WTC11 (cell line): ENCODE measurements around the gene SLIT3. TPM values are rescaled to one million over a fixed set of nuclear protein-coding genes. Genes with fewer than 3 reads are reported as not detected.

Experiments
- ATAC-seq: fragments of 200-7000 bp; cut with Tn5 transposase; 2 replicates; pipeline ENCODE4 v1.10.0; 2021; ENCODE audit warnings: mild to moderate bottlenecking, moderate library complexity
- CTCF ChIA-PET: fragments of 300-600 bp; sonication (Branson Sonifier 250); formaldehyde crosslinking; loops from one replicate; lab custom pipeline; 2021; ENCODE audit warnings: antibody characterized with exemption; lab: Charles Lee
- POLR2A ChIA-PET: fragments of 350-600 bp; sonication (Branson Sonifier 250); formaldehyde crosslinking; loops from one replicate; lab custom pipeline; 2021; ENCODE audit warnings: antibody characterized with exemption; lab: Charles Lee
- DNase-seq: peaks from one replicate; pipeline ENCODE4 v3.0.0; 2021; ENCODE audit warnings: low spot score
- H3K27ac Mint-ChIP-seq: 2 replicates; pipeline ENCODE4 v1.8.0; 2021; ENCODE audit warnings: mixed read lengths
- H3K27me3 Mint-ChIP-seq: 2 replicates; pipeline ENCODE4 v1.8.0; 2021; ENCODE audit warnings: low read depth, mild to moderate bottlenecking, moderate library complexity, mixed read lengths
- H3K36me3 Mint-ChIP-seq: 2 replicates; pipeline ENCODE4 v1.8.0; 2021; ENCODE audit warnings: mixed read lengths
- H3K4me1 Mint-ChIP-seq: 2 replicates; pipeline ENCODE4 v1.8.0; 2022; ENCODE audit warnings: mixed read lengths
- H3K4me3 Mint-ChIP-seq: 2 replicates; pipeline ENCODE4 v1.8.0; 2021; ENCODE audit warnings: mild to moderate bottlenecking, moderate library complexity, mixed read lengths
- H3K9me3 Mint-ChIP-seq: 2 replicates; pipeline ENCODE4 v1.8.0; 2021; ENCODE audit warnings: mixed read lengths
- AFF4 ChIP-seq: sonication (generic); formaldehyde crosslinking; IDR thresholded peaks from 2 replicates; pipeline ENCODE4 v1.8.1; 2023; ENCODE audit warnings: mild to moderate bottlenecking, missing genetic modification reagents, borderline replicate concordance
- E2F5 ChIP-seq: sonication (generic); formaldehyde crosslinking; IDR thresholded peaks from 2 replicates; pipeline ENCODE4 v1.8.1; 2022; ENCODE audit warnings: mild to moderate bottlenecking, moderate library complexity, missing genetic modification reagents
- EMX1 ChIP-seq: fragments of 250-450 bp; sonication (Bioruptor Pico); IDR thresholded peaks from 2 replicates; pipeline ENCODE4 v1.8.0; 2021; ENCODE audit warnings: mild to moderate bottlenecking
- FOXK1 ChIP-seq: sonication (generic); formaldehyde crosslinking; IDR thresholded peaks from 2 replicates; pipeline ENCODE4 v1.8.0; 2022; ENCODE audit warnings: mild to moderate bottlenecking, moderate library complexity, missing genetic modification reagents
- GRHL2 ChIP-seq: fragments of 250-450 bp; sonication (Bioruptor Pico); IDR thresholded peaks from 2 replicates; pipeline ENCODE4 v1.8.0; 2022; ENCODE audit warnings: mild to moderate bottlenecking, moderate library complexity; ENCODE audit not compliant: insufficient replicate concordance, severe bottlenecking
- GTF2I ChIP-seq: fragments of 250-450 bp; sonication (Bioruptor Pico); conservative IDR thresholded peaks from 2 replicates; pipeline ENCODE4 v1.4.0; 2021; ENCODE audit warnings: mild to moderate bottlenecking
- HMGA2 ChIP-seq: fragments of 250-450 bp; sonication (Bioruptor Pico); IDR thresholded peaks from 2 replicates; pipeline ENCODE4 v1.4.0; 2021; ENCODE audit warnings: mild to moderate bottlenecking, moderate library complexity
- NFATC4 ChIP-seq: fragments of 250-450 bp; sonication (Bioruptor Pico); IDR thresholded peaks from 2 replicates; pipeline ENCODE4 v1.9.0; 2021; ENCODE audit warnings: mild to moderate bottlenecking
- NR3C1 ChIP-seq: sonication (generic); formaldehyde crosslinking; conservative IDR thresholded peaks from 2 replicates; pipeline ENCODE4 v1.8.1; 2023; ENCODE audit warnings: low read depth, mild to moderate bottlenecking, missing genetic modification reagents
- RORB ChIP-seq: fragments of 250-450 bp; sonication (Bioruptor Pico); IDR thresholded peaks from 2 replicates; pipeline ENCODE4 v1.9.0; 2021; ENCODE audit warnings: mild to moderate bottlenecking
- STAT6 ChIP-seq: sonication (generic); formaldehyde crosslinking; conservative IDR thresholded peaks from 2 replicates; pipeline ENCODE4 v1.8.1; 2023; ENCODE audit warnings: mild to moderate bottlenecking, low read depth, missing genetic modification reagents, moderate library complexity
- ZNF138 ChIP-seq: sonication (generic); formaldehyde crosslinking; conservative IDR thresholded peaks from 2 replicates; pipeline ENCODE4 v1.8.1; 2022; ENCODE audit warnings: mild to moderate bottlenecking, moderate library complexity, missing genetic modification reagents
- ZNF396 ChIP-seq: fragments of 250-450 bp; sonication (Bioruptor Pico); IDR thresholded peaks from 2 replicates; pipeline ENCODE4 v1.8.0; 2021; ENCODE audit warnings: mild to moderate bottlenecking, moderate library complexity, borderline replicate concordance
- ZNF512 ChIP-seq: sonication (generic); formaldehyde crosslinking; IDR thresholded peaks from 2 replicates; pipeline ENCODE4 v1.8.1; 2022; ENCODE audit warnings: missing genetic modification reagents, borderline replicate concordance
- total RNA-seq: library from RNA; stranded (reverse); gene quantifications from 3 replicates; pipeline ENCODE4 v1.2.3, GENCODE V29; 2021
- TF ChIP-seq, protein P1 (sequence below): fragments of 250-450 bp; sonication (Bioruptor Pico); IDR thresholded peaks from 2 replicates; pipeline ENCODE4 v1.9.0; 2021; ENCODE audit warnings: moderate library complexity, mild to moderate bottlenecking, inconsistent platforms, borderline replicate concordance
- TF ChIP-seq, protein P2 (sequence below): sonication (generic); formaldehyde crosslinking; IDR thresholded peaks from 2 replicates; pipeline ENCODE4 v1.8.0; 2023; ENCODE audit warnings: missing genetic modification reagents
- TF ChIP-seq, protein P3 (sequence below): sonication (generic); formaldehyde crosslinking; IDR thresholded peaks from 2 replicates; pipeline ENCODE4 v1.8.1; 2023; ENCODE audit warnings: mild to moderate bottlenecking, missing genetic modification reagents, moderate library complexity
- TF ChIP-seq, protein P4 (sequence below): sonication (generic); formaldehyde crosslinking; IDR thresholded peaks from 2 replicates; pipeline ENCODE4 v1.8.1; 2023; ENCODE audit warnings: mild to moderate bottlenecking, missing genetic modification reagents

Gene SLIT3
- total RNA-seq, 1 experiment from 2014 or later: 1.9 TPM

DNA sequence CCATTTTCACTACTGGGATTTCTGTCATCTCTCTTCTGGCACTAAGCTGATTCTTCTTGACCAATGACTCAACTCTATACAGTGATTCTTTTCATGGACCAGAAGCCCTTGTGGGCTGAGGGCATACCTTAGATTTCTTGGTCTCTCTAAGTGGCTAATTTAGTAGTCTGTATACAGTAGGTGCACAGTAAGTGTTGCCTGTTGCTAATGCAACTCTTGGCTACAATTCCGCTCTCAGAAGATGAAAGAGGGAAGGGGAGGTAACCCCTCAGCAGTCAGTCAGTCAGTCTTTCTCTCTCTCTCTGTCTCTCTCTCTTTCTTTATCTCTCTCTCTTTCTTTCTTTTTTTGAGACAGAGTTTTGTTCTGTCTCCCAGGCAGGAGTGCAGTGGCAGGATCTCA is 606.6 kb downstream of the SLIT3 start:
- ATAC-seq: no peak
- H3K4me3 Mint-ChIP-seq: no peak overlapping the region
- no peaks in the 10 kb centered on the region for H3K36me3 Mint-ChIP-seq
- DNase-seq: no peak
- TF ChIP-seq AFF4 (CRISPR knock-in tag) (no peak), RORB (CRISPR knock-in tag) (no peak), GRHL2 (CRISPR knock-in tag) (no peak), EMX1 (CRISPR knock-in tag) (no peak), ZNF512 (no peak), NR3C1 (no peak), GTF2I (CRISPR knock-in tag) (no peak), HMGA2 (CRISPR knock-in tag) (no peak), E2F5 (no peak), FOXK1 (no peak), NFATC4 (CRISPR knock-in tag) (no peak), ZNF138 (CRISPR knock-in tag) (no peak), ZNF396 (CRISPR knock-in tag) (no peak), STAT6 (CRISPR knock-in tag) (no peak)
- TF ChIP-seq, protein P1, sequence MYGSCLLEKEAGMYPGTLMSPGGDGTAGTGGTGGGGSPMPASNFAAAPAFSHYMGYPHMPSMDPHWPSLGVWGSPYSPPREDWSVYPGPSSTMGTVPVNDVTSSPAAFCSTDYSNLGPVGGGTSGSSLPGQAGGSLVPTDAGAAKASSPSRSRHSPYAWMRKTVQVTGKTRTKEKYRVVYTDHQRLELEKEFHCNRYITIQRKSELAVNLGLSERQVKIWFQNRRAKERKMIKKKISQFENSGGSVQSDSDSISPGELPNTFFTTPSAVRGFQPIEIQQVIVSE (CRISPR knock-in tag): no peak
- TF ChIP-seq, protein P2, sequence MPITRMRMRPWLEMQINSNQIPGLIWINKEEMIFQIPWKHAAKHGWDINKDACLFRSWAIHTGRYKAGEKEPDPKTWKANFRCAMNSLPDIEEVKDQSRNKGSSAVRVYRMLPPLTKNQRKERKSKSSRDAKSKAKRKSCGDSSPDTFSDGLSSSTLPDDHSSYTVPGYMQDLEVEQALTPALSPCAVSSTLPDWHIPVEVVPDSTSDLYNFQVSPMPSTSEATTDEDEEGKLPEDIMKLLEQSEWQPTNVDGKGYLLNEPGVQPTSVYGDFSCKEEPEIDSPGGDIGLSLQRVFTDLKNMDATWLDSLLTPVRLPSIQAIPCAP: no peak
- TF ChIP-seq, protein P3, sequence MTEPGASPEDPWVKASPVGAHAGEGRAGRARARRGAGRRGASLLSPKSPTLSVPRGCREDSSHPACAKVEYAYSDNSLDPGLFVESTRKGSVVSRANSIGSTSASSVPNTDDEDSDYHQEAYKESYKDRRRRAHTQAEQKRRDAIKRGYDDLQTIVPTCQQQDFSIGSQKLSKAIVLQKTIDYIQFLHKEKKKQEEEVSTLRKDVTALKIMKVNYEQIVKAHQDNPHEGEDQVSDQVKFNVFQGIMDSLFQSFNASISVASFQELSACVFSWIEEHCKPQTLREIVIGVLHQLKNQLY (CRISPR knock-in tag): no peak
- TF ChIP-seq, protein P4, sequence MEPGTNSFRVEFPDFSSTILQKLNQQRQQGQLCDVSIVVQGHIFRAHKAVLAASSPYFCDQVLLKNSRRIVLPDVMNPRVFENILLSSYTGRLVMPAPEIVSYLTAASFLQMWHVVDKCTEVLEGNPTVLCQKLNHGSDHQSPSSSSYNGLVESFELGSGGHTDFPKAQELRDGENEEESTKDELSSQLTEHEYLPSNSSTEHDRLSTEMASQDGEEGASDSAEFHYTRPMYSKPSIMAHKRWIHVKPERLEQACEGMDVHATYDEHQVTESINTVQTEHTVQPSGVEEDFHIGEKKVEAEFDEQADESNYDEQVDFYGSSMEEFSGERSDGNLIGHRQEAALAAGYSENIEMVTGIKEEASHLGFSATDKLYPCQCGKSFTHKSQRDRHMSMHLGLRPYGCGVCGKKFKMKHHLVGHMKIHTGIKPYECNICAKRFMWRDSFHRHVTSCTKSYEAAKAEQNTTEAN: no peak
- H3K4me1 Mint-ChIP-seq: no peaks in the 10 kb centered on the region
- H3K27ac Mint-ChIP-seq: no peak overlapping the region
- CTCF ChIA-PET: no interaction called here
- no peaks in the 10 kb centered on the region; the same call in 1 of the 2 replicates for H3K27me3 Mint-ChIP-seq
- POLR2A ChIA-PET: no interaction called here
- no peaks in the 10 kb centered on the region for H3K9me3 Mint-ChIP-seq
